Measurements from ENCODE around the gene RASGRP1.

RASGRP1 gene

DNA sequence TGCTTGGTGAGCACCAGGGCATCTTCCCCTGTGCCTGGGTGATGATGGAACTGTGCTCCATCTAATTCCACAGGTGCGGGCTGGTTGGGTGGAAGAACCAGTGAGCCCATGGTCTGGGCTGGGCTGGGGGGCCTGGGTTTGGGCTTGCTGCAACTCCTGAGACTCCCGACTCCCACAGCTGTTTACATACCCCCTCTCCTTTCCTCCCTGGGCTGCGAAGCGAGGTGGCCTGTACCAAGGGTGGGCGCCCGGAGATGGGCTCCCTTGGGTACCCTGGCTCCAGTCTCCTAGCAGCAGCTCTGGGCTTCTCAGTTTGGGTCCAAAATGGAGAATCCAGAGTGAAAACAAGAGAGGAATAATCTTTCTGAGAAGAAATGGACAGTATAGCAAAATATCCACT is 105.1 kb downstream of the RASGRP1 start:
- no peak for DNase-seq (ENCODE audit: low read depth)

DNA sequence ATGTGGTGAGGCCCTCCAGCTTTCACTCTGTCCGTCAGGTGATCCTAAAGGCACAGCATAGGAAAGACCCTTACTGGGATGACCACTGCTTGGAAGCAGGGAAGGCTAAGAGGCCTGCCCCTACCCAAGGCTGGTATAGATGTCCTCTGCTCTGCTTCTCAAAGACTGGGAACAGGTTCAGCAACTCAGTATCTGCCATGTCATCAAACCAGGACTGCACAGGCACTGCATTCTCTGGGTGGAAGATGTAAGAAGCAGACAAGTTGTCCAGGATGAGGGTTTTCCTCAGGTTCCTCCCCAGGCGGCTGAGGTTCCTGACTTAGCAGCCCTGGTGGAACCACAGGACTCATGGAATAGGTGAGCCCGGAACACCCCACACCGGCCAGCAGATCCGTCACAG is 106.0 kb downstream of the RASGRP1 start:
- no peak for DNase-seq (ENCODE audit: low read depth)

DNA sequence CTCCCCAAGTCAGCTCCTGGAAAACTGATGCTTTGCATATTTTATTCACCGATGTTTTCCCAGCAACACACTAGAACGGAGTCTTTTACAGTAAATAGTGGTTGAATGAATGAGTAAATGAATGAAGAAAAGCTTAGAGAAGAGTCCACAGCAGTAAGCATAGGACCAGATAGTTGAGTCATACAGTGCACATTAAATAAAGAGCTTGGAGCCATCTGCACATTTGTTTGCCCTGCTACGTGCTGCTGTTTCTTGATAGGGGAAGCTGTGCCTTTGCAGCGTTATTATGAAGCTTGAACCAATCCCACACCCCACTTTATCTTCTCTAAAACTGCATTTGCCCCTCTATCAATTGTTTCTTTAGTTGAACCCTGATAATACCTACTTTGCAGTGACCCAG is 109.5 kb downstream of the RASGRP1 start:
- no peak for DNase-seq (ENCODE audit: low read depth)

DNA sequence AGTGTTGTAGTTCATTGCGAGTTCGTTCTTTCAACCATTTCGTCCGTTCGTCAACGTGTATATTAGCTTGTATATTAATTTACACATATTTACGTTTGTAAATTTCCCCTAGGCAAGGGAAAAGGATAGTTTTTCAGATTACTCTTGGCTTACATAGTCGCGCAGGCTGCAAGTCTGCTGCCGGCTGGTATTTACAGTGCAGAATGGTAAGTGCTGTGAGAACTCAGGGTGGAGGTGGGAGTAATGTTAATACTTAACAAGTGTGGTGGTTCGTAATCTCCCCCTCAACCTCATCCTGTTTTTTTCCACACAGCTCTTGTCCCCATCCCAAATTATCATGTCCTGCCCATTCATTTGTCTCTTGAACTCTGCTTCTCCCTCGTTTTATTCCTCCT is 109.9 kb downstream of the RASGRP1 start:
- no peak for DNase-seq (ENCODE audit: low read depth)

DNA sequence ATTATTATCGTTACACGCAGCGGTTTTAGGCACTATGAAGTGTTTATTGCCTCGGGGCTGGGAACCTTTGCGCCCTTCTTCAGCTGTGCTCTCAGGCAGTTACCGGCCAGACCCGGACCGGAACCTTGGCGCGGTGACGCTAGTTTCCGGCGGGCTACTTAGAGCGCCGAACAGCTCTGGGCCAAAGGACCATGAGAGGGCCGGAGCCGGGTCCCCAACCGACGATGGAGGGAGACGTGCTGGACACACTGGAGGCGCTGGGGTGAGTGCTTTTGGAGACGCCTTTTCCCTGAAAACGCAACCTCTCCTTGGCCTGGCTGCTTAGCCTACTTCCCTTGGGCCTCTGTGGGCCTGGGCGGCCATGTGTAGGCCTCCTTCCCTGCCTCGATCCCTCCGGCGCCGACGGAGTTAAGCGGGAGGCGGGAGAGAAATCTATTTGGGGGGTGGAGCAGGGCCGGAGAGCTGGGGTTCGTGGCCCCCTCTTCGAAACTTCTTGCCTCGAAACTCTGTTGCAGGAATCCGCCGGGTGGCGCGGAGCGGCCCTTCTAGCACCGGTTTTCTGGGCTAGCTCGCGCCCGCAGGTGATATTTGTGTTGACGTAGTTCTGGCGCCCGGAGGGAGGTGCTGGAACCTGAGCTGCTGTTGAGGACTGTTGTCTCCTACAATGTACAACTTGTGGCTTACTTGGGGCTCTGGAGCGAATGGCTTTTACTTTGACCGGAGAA is 110.5 kb downstream of the RASGRP1 start, which contains the start of gene FAM98B:
Gene FAM98B, plus strand, starts transcription at position 157 of the 725 bp plus-strand sequence. Its CDS starts 35 bp downstream, at position 192.
- peak; percentile 70 for DNase-seq (ENCODE audit: low read depth)

DNA sequence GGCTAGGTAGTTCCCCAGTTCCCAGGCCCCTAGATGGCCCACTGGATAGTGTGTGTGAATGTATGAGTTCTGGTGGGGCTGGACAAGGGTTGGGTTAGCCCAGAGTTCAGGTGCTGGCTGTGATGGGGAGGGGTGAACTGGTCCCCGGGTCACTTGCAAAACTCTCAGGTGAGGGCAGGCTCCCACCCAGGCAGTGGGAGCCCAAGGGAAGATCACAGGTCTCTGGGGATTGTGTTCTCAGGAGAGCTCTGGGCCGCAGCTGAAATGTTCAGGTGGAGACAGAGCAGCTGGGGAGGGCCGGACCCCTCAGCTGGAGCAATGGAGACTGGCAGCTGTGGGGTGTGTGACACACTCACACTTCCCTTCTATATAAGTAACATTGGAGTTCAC is 123.5 kb downstream of the RASGRP1 start:
- DNase-seq (ENCODE audit: low read depth) = no peak

DNA sequence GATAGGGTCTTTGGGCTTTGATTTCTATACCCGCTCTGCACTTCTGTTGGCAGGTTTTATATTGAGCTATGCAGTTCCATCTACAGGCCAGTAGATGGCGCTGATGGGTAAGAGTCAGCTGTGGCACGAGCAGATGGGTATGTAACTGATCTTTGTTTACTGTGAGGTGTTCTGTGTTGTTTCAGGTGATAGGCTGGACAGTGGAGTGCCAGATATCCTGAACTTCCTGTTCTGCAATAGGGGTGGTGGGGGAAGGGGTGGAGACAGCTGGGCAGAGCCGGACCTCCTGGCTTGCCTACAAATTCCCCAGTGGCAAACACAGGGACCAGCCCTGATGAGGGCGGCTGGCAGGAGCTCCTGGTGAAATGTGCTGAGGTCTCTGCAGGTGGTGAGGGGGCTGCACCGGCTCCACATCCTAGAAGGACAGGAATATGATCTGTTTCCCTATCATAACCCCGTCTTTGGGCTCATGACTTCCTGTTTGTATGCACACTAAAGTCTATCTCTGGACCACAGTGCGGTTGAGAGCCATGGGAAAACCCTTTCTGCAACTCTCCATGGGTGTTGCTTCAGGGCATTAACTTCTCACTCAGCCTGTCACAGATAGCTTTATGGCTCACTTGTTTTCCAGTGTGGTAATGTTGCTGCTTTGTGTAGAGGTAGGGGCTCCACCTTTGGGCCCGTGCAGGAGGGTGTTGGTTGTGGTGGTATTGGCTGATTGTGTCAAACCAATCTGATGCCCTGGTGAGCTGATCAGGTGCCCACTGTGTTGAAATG is 124.1 kb downstream of the RASGRP1 start:
- peak; percentile 19 for DNase-seq (ENCODE audit: low read depth)
